ENCODE measurements around the gene ASB2.

Gene ASB2

DNA sequence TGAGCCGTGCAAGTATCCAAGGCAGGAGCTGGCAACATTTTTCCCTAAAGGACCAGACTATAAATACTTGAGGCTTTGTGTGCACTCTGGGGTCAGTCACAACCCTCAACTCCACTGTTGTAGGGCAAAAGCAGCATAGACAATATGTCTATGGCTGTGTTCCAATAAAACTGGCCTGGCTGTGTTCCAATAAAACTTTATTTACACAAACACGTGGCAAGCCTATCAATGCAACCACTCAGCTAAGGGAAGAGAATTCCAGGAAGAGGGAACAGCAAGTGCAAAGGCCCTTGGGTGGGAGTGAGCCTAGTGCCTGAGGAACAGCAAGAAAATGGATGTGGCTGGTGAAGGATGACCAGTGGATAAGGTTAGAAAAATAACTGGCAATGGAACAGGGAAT lies 60.6 kb downstream of the ASB2 start:
- no peak for ATAC-seq
- no peak for DNase-seq
- Mint-ChIP-seq H3K27ac (no peak overlapping the region), H3K9me3 (no peaks in the 10 kb centered on the region), H3K4me3 (no peak overlapping the region), H3K27me3 (peaks cover 6% of the 10 kb centered on the region), H3K36me3 (ENCODE audit: low read depth) (no peaks in the 10 kb centered on the region), H3K4me1 (no peaks in the 10 kb centered on the region)

DNA sequence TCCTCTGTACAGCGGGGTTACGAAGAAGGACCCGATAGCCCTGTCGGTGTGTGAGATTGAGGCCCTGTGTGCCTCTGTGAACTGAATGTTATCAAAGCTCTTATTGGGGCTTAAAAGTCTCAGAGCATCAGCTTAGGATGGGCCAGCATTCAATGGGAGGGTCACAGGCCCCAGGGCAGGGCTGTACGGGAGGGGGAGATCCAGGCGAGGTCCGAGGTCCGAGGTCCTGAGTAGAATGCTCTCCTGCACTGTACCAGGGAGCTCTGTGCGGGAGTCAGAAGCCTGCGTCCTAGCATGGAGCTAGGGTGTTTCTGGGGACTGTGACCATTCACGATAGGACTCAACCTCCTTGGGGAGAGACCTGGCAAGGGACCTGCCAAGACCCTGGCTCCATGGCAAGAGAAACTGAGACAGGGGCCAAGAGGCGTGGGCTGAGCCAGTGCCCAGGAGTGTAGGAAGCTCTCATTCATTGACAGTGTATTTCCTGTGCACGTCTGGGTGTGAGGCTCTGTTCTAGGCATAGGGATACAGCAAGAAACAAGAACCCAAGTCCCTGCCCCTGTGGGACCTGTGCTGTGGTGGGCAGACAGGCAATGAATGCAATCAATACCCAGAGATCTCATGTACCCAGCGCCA lies 61.2 kb downstream of the ASB2 start:
- H3K9me3 Mint-ChIP-seq: no peaks in the 10 kb centered on the region
- peaks cover 6% of the 10 kb centered on the region for H3K27me3 Mint-ChIP-seq
- no peak overlapping the region for H3K27ac Mint-ChIP-seq
- no peak for DNase-seq
- no peak overlapping the region for H3K4me3 Mint-ChIP-seq
- no peaks in the 10 kb centered on the region for H3K4me1 Mint-ChIP-seq
- no peaks in the 10 kb centered on the region for H3K36me3 Mint-ChIP-seq (ENCODE audit: low read depth)
- ATAC-seq: no peak

DNA sequence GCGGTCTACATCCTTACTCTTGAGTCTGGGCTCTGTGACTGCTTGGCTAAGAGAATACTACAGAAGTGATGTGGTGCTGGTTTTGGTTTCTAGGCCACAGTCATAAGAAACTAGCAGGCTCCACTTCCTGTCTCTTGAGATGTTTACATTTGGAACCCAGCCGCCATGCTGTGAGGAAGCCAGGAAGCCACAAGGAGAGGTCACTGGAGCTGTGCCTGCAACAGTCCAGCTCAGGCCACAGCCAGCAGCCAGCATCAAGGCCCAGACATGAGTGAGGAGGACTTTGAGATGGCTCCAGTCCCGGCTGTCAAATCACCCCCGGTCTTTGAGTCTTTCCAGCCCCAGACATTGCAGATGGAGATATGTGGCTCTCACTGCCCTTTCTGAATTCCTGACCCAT lies 62.1 kb downstream of the ASB2 start:
- no peaks in the 10 kb centered on the region for H3K36me3 Mint-ChIP-seq (ENCODE audit: low read depth)
- no peak overlapping the region for H3K27ac Mint-ChIP-seq
- ATAC-seq: no peak
- H3K4me1 Mint-ChIP-seq: no peaks in the 10 kb centered on the region
- H3K9me3 Mint-ChIP-seq: no peaks in the 10 kb centered on the region
- no peak for DNase-seq
- no peak overlapping the region for H3K4me3 Mint-ChIP-seq
- peaks cover 6% of the 10 kb centered on the region for H3K27me3 Mint-ChIP-seq

- H3K27me3 Mint-ChIP-seq: peaks cover 10% of the 10 kb centered on the region
- H3K9me3 Mint-ChIP-seq: no peaks in the 10 kb centered on the region
- ATAC-seq (no peak), DNase-seq (no peak)
- no peak overlapping the region for H3K27ac Mint-ChIP-seq
- no peaks in the 10 kb centered on the region for H3K4me1 Mint-ChIP-seq
- H3K36me3 Mint-ChIP-seq (ENCODE audit: low read depth): no peaks in the 10 kb centered on the region
- H3K4me3 Mint-ChIP-seq: no peak overlapping the region
These were observed 63.6 kb downstream of the ASB2 start for GRCh38 chr14:93912782-93913181.

- no peak for DNase-seq
- Mint-ChIP-seq H3K27ac (no peak overlapping the region), H3K4me1 (no peaks in the 10 kb centered on the region), H3K4me3 (no peak overlapping the region), H3K9me3 (no peaks in the 10 kb centered on the region), H3K27me3 (peaks cover 10% of the 10 kb centered on the region), H3K36me3 (ENCODE audit: low read depth) (no peaks in the 10 kb centered on the region)
- no peak for ATAC-seq
These were observed 64.3 kb downstream of the ASB2 start for GRCh38 chr14:93911975-93912615.

DNA sequence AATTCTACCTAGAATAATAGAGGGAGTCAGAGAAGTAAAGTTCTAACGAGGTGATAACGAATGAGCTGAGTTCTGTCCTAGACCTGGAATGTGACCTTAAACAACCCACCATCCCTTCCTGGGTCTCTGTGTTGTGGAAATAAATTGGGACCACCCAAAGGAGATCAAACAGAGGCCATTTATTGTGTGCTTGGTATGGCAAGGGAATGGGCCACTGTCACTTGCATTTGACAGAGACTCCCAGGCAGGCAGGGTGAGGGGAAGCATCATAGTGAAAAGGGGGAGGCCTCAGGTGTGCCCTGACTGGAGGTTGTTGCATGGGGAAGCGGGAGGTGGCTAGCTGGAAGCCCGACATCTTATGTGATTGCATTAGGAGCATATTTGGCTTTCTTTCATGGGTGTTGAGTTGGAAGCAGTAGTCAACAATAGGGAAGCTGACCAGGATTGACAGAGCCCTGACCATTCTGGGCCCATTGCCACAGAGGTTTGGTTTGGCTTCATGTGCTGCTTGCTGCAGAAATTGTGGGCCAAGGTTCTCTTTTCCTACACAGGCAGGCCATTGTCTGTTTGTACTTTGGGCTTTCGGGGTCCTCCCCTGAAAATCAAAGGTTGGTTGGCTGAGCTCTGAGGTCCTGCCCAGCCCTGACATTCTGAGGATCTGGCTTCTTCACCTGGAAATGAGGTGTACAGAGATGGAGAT lies 66.8 kb downstream of the ASB2 start:
- Mint-ChIP-seq H3K27me3 (peaks cover 4% of the 10 kb centered on the region), H3K4me1 (no peaks in the 10 kb centered on the region), H3K4me3 (no peak overlapping the region), H3K36me3 (ENCODE audit: low read depth) (no peaks in the 10 kb centered on the region), H3K27ac (no peak overlapping the region), H3K9me3 (no peaks in the 10 kb centered on the region)
- DNase-seq (no peak), ATAC-seq (no peak)

GRCh38 chr14:93906341-93907329 lies 69.7 kb downstream of the ASB2 start:
- Mint-ChIP-seq H3K4me3 (no peak overlapping the region), H3K4me1 (no peaks in the 10 kb centered on the region), H3K27me3 (peaks cover 12% of the 10 kb centered on the region), H3K36me3 (ENCODE audit: low read depth) (no peaks in the 10 kb centered on the region), H3K9me3 (no peaks in the 10 kb centered on the region), H3K27ac (no peak overlapping the region)
- DNase-seq (peak; percentile 48), ATAC-seq (no peak)

DNA sequence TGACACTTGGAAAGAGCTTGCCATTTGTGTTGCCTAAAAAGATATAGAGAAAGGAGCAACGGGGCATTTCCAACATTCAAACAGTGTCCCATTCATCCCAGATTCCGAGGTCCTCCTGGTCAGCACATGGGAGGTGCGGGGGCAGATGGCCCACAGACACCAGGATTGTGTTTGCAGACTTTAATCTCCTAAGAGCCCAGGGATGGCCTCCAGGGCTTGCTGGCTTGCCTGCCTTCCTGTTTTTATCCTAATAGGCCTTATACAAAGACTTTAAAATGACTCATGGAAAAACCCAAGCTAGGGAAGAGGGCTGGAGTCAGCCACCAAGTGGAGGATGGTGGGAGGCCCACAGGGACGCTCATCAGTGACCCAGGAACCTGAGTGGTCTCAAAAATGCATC lies 70.7 kb downstream of the ASB2 start:
- Mint-ChIP-seq H3K4me1 (no peaks in the 10 kb centered on the region), H3K4me3 (no peak overlapping the region), H3K9me3 (no peaks in the 10 kb centered on the region), H3K27me3 (peaks cover 12% of the 10 kb centered on the region), H3K27ac (no peak overlapping the region), H3K36me3 (ENCODE audit: low read depth) (no peaks in the 10 kb centered on the region)
- ATAC-seq (no peak), DNase-seq (no peak)

GRCh38 chr14:93903342-93904184 lies 72.8 kb downstream of the ASB2 start:
- Mint-ChIP-seq H3K9me3 (no peaks in the 10 kb centered on the region), H3K36me3 (ENCODE audit: low read depth) (no peaks in the 10 kb centered on the region), H3K27me3 (peaks cover 11% of the 10 kb centered on the region), H3K4me3 (no peak overlapping the region), H3K4me1 (no peaks in the 10 kb centered on the region), H3K27ac (no peak overlapping the region)
- ATAC-seq (no peak), DNase-seq (no peak)

GRCh38 chr14:93902619-93903307 lies 73.6 kb downstream of the ASB2 start:
- Mint-ChIP-seq H3K36me3 (ENCODE audit: low read depth) (no peaks in the 10 kb centered on the region), H3K4me1 (no peaks in the 10 kb centered on the region), H3K27ac (no peak overlapping the region), H3K4me3 (no peak overlapping the region), H3K27me3 (peaks cover 8% of the 10 kb centered on the region), H3K9me3 (no peaks in the 10 kb centered on the region)
- no peak for ATAC-seq
- DNase-seq: no peak

- Mint-ChIP-seq H3K36me3 (ENCODE audit: low read depth) (no peaks in the 10 kb centered on the region), H3K27ac (no peak overlapping the region), H3K9me3 (no peaks in the 10 kb centered on the region), H3K27me3 (peaks cover 8% of the 10 kb centered on the region), H3K4me3 (no peak overlapping the region), H3K4me1 (no peaks in the 10 kb centered on the region)
- ATAC-seq (no peak), DNase-seq (no peak)
These were observed 74.6 kb downstream of the ASB2 start for GRCh38 chr14:93901813-93902212.

DNA sequence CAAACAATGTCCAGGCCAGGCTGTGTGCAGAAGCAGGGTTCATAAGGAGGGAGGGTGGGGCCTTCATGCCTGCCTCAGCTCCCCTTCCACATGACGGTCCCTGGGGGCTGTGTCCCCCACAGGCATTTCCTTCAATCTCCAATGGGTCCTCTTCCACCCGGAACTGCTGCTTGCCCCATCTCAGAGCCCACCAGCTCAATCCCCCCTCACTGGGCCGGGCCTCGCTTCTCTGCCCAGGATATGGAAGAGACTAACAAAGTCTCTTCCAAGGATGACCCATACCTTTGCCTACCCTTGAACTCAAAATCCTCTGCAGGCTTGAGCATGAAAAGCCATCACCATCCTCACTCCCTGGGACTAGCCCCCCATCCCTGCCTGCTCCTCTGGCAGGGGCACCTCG lies 77.6 kb downstream of the ASB2 start:
- Mint-ChIP-seq H3K36me3 (ENCODE audit: low read depth) (no peaks in the 10 kb centered on the region), H3K4me3 (no peak overlapping the region), H3K27ac (no peak overlapping the region), H3K27me3 (peaks cover 5% of the 10 kb centered on the region), H3K4me1 (no peaks in the 10 kb centered on the region), H3K9me3 (no peaks in the 10 kb centered on the region)
- DNase-seq (no peak), ATAC-seq (no peak)

DNA sequence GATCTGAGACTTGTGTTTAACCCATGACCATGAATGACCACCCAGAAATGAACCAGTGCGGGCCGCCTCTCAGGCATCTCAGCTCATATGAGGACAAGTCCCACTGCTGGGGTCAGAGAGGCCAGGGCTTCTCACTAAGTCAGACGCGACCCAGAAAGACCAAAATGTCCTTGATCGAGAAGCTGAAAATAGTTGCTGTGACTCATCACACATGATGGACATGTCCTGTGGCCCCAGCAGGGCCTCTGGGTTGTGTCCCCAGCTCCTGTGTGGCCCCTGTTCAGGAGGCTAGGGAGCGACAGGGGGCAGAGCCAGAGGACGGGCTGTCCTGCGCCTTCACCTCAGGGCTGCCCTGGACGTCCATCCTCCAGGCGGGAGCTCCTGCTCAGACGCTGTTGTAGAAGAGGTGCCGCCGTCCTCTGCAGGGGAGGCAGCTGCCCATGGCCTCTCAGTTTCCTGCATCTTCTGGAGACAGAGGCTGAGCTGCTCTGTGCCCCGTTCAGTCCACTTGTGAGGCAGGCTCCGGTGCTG lies 78.2 kb downstream of the ASB2 start:
- DNase-seq (no peak), ATAC-seq (no peak)
- Mint-ChIP-seq H3K27me3 (no peaks in the 10 kb centered on the region), H3K4me1 (no peaks in the 10 kb centered on the region), H3K36me3 (ENCODE audit: low read depth) (no peaks in the 10 kb centered on the region), H3K27ac (no peak overlapping the region), H3K9me3 (no peaks in the 10 kb centered on the region), H3K4me3 (no peak overlapping the region)
